ENCODE results near the gene DUSP22.
"Not testable (repeated sequence)": the region's sequence is repeated elsewhere in the genome, so short reads cannot be mapped to it uniquely, and the experiment has no call there.

DUSP22 gene, protein sequence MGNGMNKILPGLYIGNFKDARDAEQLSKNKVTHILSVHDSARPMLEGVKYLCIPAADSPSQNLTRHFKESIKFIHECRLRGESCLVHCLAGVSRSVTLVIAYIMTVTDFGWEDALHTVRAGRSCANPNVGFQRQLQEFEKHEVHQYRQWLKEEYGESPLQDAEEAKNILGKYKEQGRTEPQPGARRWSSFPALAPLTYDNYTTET

GRCh38 chr6:291697-292505 is at the start of gene DUSP22:
Gene DUSP22 (plus strand): TSS chr6:292487. CDS start chr6:292540, 53 bp downstream.
- peak; percentile 88 to 91 for DNase-seq

DNA sequence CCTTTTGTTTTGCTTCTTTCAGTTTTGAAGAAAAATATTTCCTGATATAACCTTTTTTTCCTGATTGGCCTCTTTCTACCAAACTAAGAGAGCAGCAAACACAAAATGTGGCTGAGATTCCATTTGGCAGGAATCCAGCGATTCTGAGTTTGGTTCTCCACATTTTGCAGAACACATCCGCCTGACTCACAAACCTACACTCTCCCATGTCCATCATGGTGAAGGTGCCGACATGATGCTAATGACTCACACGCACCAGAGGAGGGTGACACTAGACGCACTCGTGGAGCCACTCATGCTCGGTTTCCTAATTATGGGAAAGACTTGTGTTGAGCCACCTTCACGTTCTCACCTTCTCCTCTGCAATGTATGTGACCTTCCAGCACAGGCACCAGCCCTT is 45.9 kb upstream of the DUSP22 start:
- no peak for DNase-seq

DNA sequence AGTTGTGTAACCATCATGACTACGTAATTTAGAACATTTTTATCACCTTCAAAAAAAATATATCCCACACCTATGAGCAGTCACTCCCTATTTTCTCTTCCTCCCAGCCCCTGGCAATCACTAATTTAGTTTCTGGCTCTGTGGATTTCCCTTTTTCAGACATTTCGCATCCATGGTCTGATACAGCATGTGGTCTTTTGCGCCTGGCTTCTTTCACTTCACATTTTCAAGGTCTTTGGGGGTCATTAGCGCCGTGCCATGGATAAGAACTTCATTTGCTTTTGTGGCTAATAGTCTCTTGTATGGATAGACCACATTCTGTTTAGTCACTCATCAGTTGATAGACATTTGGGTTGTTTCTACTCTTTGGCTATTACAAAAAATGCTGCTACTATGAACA is 44.9 kb upstream of the DUSP22 start:
- DNase-seq: no peak

DNA sequence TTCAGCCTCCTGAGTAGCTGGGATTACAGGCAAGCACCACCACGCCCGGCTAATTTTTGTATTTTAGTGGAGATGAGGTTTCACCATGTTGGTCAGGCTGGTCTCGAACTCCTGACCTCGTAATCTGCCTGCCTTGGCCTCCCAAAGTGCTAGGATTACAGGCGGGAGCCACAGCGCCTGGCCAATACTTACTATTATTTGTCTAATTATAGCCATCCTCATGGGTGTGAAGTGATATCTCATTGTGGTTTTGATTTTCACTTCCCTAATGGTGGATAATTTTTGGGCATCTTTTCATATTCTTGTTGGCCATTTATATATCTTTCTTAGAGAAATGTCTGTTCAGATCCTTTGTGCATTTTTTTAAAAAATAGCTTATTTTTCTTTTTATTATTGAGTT is 44.2 kb upstream of the DUSP22 start:
- not testable (repeated sequence) for DNase-seq

GRCh38 chr6:250676-251075 is 41.6 kb upstream of the DUSP22 start:
- DNase-seq: no peak

DNA sequence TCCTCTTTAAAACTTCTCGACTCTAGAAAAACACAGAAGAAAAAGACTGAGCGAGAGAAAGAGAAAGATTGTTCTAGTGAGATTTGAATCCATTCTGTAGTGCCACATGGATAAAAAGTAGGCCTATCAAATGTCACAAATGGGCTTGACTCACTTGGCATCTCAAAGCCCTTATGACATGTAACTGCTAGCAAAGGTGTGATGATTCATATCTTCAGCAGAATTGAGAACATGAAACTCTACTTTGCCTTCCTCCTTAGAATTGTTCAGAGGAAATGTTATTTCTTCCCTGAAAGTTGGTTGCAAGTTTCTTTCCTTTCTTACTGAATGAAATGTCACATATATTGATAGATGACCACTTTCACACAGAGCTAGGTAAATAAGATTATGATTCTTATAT is 40.4 kb upstream of the DUSP22 start:
- DNase-seq: no peak

DNA sequence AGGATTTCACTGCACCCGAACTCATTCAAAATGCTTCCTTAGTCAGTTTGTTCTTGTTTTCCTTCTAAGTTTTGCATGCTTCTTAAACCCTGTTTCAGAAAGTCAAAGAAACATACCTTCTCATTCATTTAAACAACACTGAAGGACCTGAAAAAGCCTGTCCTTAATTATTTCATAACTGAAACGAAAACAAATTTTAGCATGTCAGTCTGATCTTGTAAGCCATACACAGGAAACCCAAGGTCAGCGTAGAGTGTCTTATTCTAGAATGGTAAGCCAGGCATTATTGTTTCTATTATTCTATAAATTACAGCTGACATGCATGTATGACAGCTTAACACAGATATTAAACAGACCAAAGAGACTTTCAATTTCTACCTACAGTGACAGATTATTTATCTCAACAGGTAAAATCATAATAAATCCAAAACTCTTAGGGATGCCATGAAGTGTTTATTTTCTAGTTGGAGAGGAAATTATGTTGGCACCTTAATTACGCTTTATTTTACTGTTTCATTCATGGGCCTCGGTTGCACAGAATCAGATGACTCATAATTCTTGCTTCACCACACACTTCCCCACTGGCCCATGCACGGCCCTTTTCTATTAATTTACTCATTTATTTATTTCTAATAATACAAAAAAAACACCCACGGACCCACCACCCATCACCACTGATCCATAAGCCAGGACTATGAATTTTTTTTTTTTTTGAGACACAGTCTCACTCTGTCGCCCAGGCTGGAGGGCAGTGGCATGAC is 39.3 kb upstream of the DUSP22 start:
- DNase-seq: no peak

- no peak for DNase-seq
These were observed 38.3 kb upstream of the DUSP22 start for GRCh38 chr6:254016-254415.

DNA sequence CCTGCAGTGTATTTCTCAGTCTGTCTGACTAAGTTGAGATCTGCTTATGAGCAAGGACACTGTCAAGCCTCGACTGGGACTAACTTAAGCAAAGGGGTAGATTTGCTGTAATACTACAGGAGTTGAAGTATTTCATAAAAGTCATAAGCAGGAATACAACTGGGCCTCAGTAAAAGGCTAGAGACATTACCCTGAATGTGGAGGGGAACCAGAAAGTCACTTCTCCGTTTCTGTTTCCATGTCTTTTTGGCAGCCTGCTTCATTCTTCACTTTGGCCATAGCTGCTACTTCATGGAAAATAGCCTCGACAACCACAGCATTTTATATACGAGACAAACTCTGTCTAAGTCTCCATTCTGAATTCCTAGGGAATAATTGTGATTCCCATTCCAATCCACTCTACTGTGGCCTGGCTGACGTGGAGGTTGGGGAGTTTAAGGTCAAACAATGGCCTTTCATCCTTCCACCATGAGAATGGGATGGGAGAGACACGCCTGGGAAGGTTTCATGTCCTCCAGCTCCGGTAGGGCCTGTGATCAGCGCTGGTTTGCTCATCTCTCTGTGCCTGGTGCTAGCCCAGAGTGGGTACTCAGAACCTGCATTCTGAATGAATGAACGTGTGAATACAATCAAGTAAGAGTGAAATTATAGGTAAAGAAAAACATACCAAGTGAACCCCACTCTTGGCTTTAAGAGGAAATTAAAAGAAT is 37.1 kb upstream of the DUSP22 start:
- no peak for DNase-seq

GRCh38 chr6:255751-256083 is 36.6 kb upstream of the DUSP22 start:
- no peak for DNase-seq

GRCh38 chr6:256169-256568 is 36.1 kb upstream of the DUSP22 start:
- no peak for DNase-seq

- no peak for DNase-seq
These were observed 35.1 kb upstream of the DUSP22 start for GRCh38 chr6:257031-257725.

GRCh38 chr6:257774-258173 is 34.5 kb upstream of the DUSP22 start:
- DNase-seq: no peak

GRCh38 chr6:259316-259715 is 33.0 kb upstream of the DUSP22 start:
- DNase-seq: no peak

GRCh38 chr6:259901-260508 is 32.3 kb upstream of the DUSP22 start:
- DNase-seq: no peak

DNA sequence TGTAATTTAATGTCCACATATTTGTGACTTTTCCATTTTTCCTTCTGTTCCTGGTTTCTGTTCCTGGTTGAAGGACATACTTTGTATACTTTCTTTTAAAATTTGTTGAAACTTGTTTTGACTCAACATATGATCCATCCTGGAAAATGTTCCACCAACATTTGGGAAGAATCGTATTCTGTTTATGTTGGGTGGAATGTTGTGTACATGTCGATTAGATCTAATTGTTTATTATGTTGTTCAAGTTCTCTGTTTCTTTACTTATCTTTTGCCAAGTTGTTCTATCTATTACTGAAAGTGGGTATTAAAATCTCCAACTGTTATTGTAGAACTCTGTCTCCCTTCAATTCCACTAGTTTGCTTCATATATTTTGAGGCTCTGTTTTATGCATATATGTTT is 27.7 kb upstream of the DUSP22 start:
- DNase-seq: no peak

- DNase-seq: no peak
These were observed 23.8 kb upstream of the DUSP22 start for GRCh38 chr6:268394-268935.

GRCh38 chr6:273551-274058 is 18.7 kb upstream of the DUSP22 start:
- no peak for DNase-seq

DNA sequence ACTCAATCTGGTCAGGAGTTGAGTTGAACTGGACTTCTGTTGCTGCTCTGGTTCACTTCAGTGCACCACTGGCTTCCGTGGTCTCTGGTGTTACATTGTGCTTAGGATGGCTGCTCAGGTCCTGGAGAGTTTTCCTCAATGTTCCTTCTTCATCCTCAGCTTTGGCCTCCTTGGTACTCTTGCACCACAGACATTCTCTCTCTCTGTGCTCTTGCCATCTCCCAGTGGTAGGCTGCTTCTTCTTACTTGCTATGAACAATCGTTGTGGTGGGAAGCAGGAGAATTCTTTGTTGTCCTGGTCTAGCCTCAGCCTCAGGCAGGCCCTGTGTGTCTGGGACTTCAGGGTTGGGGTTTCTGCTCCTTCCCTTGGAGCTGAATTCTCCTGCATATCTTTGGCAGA is 14.5 kb upstream of the DUSP22 start:
- no peak for DNase-seq

GRCh38 chr6:278494-278893 is 13.8 kb upstream of the DUSP22 start:
- DNase-seq: no peak

DNA sequence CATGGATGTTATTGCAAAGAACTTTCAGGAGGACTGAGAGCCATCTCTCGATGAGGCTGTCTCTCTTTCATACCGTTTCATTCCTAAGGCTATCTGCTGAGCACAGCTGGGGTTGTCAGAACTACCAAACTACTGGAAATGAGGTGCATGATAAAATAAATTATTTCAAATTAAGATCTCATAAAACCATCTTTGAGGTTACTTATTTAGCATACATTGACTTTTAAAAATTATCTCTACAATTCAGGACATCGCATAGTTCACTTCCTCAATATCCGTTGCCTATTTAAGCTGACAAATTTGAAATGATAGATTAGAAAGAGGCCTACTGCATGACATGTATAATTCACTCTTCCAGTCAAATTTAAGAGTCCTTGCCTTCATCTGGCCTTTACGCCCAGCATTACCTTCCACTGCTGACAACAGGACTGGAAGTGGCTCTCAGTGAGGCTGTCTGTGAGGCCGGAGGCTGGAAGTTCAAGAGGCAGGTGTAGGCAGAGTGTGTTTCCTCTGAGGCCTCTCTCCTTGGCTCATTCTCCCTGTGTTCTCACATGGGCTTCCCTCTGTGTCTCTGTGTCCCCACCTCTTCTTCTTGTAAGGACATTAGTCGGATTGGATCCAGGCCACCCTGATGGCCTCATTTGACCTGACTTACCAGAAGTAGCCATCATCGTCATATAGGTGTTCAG is 12.8 kb upstream of the DUSP22 start:
- no peak for DNase-seq
